NCI-H460 (cell line): ENCODE data around the gene MBP. TPM values are rescaled to one million over a fixed set of nuclear protein-coding genes. Genes with fewer than 3 reads are reported as not detected.
A peak's percentile ranks its signal among the peaks of the same experiment; 100 is the strongest.

Source experiments
- DNase-seq: peaks from one replicate; pipeline ENCODE4 v3.0.0-alpha.2; 2016; ENCODE audit warnings: low read depth; ENCODE audit errors: extremely low read depth
- total RNA-seq: library from RNA; depleted of rRNA; stranded (reverse); fragments of >200 nt; shearing (Covaris generic); gene quantifications from 2 replicates; pipeline ENCODE4 v1.2.3, GENCODE V29; 2014

MBP gene
- total RNA-seq, 1 experiment from 2014 or later, result 115 TPM

DNA sequence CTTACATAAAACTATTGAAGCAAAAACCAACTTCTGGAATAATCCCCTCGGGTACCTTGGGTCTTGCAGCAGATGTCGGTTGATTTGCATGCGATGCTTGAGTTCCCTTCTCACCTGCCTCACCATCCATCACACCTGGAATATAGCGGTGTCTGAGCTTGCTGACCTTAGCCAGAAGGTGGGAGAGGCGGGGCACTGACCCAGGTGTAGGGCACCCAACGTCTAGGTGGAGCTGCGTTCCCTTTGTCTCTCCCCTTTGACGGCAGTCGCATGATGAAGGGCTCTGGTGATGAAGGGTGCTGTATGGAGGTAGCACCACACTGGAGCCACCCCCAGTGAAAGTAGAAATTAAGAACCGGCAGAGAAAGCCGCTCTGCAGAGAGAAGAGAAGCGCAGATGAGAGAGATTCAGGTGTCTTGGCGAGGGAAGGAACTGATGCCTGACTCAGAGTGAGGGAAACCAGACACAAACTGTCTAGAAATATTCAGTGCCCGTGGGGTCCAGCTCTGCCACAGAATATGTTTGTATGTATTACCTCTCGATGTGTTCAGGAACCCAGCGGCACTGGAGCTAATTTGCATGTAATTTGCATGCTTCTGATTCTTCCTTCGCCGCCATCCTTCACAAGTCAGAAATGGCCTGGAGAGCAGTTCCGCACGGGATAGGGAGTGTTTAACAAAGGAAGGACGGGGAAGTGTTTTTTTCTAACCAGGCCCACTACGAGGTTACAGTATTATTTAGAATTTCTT is 19.4 kb upstream of the MBP start:
- no peak for DNase-seq

DNA sequence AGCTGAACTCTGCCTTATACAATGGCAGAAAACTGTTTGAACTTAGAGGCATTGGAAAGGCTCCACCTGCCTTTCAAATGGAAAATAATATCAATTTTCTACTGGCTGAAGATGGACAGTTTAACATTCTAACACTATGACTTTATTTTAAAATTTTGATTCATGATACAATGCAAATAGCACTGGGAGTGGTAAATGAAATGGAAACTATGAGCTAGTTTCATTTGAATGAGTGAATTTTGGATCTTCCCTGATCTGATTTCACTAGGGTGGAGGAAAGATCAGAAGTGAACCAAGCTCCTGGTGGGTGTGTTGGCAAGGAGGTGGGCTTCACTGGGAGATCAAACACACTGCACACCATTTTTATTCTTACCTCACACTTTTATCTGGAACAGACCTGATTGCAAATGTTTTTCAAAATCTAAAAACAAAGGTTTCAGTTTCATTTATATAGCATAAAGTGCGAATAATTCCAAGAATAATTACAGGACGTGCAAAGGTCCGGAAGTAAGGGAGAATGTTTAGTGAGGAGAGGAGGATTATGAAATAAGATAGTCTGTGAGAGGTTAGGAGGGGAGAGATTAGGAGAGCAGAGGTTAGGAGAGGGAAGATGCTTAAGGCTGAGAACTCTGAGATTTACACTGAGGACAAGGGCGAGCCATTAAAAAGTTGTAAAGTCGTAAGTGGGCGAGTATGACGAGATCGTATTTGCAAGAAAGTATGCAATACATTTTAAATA is 18.6 kb upstream of the MBP start:
- no peak for DNase-seq

DNA sequence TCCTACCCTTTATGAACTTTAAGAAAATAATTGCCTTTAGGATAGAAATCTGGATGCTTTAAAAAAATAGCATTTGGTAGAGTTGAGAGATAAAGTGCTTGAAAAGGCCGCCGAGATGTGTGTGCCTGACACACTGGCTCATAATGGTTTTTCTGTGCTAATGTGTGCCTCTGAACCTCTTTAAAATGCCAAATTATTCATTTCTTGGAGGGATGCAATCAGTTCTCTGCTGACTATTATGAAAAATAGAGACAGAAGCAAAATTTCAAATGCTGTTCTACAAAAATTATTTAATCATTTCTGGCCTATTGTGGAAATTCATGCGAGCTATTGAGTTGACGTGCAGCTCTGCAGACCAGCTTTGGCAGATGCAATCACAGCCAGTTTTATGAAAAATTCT is 18.0 kb upstream of the MBP start:
- no peak for DNase-seq

DNA sequence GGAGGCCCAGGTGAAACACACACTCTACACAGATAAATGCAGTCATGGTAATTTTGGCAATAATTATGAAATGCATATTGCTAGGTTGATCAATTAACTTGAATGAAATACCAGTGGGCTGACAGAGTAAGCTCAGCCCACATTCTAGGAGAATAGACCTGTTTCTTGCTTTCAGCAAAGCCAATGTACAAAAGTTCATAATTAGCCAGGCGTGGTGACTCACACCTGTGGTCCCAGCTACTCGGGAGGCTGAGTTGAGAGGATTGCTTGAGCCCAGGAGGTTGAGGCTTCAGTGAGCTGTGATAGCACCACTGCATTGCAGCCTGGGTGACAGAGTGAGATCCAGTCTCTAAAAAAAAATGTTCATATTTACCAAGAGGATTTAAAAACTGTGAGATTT is 15.7 kb upstream of the MBP start:
- no peak for DNase-seq

DNA sequence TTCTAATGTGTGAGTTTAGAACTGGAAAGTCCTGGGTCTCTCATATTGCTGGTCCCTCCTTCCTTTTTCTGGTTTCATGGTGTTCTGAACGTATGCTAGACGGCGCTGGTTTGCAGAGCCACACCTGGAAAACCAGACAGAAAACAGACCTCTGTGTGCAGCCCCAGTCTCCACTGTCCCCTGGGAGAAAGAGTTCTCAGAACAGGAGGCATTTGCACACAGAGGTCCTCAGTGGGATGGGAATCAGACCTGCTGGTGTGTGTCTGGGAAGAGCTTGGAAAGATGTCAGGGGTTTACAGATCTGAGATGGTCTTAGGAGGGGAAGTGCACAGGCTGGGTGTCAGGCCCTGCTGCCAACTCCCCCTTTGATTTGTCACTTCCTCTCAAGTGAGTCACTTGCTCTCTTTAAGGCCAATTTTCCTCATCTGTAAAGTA is 14.9 kb upstream of the MBP start:
- DNase-seq, result no peak

DNA sequence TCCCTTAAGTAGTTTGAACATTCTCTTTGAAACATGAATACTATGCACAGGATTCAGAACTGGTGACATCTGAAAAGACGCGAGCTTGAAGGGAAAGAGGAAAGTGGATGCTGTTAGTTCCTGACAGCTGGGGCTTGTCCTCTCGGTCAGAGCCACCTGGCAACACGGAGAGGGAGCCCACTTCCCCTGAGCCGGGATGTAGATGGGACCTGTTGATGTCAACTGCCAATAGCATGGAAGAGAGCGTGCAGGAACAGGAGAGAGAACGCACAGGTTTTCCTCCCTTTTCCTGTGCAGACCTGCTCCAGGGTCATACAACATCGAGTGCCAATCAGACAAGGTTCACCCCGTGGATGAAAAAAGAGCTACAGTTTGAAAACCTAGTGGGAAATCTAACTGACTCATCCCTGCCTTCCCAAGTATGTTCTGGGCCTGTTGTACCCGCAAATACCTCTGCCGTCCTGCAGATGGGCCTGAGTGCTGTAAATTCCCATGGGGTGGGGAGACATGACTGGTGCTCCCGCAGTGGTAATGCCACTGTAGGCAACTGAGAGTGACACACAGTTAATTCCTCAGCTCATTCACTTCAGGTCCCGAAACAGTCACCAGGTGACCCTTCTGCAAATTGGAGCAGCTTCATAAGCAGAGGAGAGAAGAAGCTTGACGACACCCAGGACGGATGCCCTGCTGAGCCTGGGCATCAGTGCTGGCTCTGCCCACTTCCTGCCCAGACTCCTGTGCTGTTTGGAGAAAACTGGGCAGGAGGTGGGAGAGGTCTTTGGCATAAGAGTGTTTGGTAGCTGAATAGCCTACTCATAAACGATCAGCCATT is 13.9 kb upstream of the MBP start:
- DNase-seq, result no peak

DNA sequence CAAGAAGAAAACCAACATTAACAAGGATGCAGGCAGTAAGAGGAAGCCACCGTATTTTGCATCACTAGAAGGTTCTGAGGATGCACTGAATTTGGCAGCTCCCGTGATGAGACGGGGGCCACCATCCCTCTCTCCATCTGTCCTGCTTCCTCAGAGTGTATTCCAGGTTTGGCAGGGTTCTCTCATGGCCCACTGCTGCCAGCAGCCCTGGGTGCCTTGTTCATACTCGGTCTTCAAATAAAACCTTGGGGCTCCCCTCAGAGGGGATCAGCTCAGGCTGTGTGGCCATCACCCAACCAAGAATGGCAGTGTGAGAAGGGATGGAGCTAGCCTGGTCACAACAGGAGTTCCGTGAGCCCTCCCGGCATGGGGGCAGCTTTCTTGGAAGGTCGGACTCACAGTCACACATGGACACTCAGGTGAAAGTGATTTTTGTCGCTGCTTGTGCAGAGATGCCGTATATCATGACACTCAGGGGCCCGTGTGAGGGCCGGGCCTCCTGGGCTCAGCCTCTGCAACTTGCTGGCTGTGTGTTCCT is 12.8 kb upstream of the MBP start:
- no peak for DNase-seq

DNA sequence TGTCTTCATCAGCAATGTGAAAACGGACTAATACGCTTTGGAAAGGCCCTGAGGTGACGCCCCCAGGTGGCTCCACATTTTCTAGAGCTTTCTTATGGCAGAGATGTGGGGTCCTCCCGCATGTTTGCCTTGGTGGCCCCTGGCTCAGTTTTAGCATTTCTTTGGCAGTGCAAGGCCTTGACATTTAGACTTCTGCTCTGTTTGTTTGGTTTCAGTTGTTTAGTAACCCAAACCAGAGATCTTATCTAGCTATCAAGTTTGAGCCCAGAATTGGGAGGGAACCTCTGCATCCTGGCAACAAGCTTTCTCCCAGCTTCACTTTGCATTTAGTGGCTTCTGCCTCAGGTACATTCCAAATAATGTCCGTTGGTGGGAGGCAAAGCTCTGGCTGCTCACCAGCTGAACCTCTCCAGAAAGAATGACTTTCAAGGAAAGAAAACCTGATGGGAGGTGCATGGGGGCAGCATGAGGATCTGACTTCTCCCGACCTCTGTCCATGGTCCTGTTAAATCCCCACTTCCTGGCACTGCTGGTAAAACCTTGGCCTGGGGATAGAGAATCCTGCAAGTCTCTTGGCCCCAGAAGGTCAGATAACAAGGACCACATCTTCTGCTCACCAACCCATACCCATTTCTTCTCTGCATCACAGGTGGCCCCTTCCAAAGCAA is 12.0 kb upstream of the MBP start:
- no peak for DNase-seq

DNA sequence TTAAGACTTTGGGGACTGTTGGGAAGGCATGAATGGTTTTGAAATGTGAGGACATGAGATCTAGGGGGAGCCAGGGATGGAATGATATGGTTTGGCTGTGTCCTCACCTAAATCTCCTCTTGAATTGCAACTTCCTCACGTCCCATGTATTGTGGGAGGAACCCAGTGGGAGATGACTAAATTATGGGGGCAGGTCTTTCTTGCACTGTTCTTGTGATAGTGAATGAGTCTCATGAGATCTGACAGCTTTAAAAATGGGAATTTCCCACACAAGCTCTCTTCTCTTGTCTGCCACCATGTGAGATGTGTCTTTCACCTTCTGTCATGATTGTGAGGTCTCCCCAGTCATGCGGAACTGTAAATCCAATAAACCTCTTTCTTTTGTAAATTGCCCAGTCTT is 11.5 kb upstream of the MBP start:
- no peak for DNase-seq

DNA sequence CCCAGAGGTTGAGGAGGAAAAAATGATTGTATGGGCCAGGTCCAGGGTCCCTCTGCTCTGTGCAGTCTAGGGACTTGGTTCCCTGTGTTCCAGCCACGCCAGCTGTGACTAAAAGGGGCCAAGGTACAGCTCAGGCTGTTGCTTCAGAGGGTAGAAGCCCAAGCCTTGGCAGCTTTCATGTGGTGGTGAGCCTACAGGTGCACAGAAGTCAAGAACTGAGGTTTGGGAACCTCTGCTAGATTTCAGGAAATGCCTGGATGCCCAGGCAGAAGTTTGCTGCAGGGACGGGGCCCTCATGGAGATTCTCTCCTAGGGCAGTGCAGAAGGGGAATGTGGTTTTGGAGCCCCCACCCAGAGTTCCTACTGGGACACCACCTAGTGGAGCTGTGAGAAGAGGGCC is 10.6 kb upstream of the MBP start:
- no peak for DNase-seq

DNA sequence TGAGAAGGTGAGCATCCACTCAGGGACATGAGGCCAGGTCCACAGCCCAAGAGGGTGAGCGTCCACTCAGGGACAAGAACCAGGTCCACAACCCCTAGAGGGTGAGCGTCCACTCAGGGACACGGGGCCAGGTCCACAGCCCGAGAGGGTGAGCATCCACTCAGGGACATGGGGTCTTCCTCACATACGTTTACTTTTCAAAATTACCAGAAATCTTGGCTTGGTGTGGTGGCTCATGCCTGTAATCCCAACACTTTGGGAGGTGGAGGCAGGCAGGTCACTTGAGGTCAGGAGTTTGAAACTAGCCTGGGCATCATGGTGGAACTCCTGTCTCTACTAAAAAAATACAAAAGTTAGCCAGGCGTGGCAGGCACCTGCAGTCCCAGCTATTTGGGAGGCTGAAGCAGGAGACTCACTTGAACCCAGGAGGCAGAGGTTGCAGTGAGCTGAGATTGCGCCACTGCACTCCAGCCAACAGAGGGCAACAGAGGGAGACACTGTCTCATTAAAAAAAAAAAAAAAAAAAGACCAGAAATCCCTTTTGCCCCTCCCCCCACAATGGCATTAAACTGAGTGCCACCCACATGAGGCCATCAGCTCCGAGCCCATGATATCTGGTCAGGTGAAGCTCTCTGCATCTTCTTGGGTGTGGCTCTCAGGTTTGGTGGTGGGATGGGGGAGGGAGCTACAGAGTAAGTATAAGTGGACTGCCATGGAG is 9.0 kb upstream of the MBP start:
- no peak for DNase-seq

DNA sequence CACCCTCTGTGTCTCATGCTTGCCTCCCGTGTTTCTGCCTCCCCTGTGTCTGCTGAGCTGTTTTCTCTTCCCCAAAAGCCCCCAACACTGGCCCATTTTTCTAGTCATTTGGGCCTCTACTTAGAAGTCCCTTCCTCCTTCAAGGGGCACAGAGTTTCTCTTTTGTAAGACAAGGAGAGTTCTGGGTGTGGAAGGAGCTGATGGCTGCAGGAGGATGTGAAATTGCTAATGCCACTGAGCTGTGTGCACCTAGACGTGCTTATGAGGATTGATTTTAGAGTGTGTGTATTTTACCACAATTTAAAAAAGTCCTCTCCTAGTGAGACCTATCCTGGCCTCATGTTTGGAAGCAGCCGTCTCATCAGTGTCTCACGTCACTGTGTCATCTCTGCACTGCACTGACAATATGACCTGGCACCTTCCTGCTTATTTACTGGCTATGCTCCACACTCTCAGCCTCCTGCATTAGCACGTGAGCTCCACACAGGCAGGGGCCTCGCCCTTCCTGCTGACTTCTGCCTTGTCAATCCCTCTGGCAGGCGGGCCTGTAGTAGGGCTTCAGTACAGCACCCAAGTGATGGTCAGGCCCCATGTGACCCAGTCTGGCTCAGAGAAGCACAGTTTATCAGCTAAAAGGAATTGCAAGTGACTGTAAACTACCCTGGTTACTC is 8.0 kb upstream of the MBP start:
- peak; percentile 25 for DNase-seq

DNA sequence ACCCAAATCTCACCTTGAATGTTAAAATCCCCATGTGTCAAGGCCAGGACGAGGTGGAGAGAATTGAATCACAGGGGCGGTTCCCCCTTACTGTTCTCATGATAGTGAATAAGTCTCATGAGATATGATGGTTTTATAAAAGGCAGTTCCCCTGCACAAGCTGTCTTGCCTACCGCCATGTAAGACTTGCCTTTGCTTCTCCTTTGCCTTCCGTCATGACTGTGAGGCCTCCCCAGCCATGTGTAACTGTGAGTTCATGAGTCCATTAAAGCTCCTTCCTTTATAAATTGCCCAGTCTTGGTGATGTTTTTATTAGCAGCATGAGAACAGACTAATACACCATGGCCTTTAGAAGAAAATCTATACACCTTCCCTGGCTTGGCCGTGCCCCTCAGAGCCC is 7.4 kb upstream of the MBP start:
- no peak for DNase-seq

DNA sequence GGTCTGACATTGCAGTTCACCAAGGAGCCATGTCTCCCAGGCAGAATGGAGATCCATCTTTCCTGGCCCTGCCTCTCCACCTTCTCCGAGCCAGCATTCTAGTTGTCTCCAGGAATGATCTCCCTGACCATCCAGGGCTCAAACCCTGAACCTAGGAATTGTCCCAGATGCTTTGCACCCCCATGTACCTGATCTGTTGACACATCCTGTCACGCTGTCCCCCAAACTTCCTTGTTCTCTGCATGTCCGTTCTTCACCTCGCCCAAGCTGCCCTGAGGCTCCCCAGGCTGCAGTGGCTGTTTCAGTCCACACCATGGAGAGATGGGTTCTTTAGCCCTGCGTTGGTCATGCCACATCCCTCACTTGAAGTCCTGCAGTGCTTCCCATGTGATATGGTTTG is 7.0 kb upstream of the MBP start:
- no peak for DNase-seq

DNA sequence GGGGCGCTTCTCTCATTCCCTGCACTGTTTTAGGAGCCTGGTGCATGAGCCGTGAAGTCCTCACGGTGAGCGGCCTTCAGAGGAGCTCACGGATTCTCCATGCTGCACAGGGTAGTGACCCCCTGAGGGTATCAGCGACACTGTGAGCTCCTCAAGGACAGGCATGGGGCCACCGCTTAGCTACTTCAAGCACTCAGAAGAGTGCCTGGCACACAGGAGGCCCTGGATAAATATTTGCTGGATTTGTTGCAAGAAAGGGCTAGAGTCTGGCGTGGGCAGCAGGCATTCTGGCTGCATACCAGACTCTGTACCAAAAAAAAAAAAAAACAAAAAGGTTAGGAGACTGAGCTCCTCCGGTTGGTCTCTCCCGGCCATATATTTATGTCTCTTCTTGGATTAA is 5.7 kb upstream of the MBP start:
- no peak for DNase-seq

DNA sequence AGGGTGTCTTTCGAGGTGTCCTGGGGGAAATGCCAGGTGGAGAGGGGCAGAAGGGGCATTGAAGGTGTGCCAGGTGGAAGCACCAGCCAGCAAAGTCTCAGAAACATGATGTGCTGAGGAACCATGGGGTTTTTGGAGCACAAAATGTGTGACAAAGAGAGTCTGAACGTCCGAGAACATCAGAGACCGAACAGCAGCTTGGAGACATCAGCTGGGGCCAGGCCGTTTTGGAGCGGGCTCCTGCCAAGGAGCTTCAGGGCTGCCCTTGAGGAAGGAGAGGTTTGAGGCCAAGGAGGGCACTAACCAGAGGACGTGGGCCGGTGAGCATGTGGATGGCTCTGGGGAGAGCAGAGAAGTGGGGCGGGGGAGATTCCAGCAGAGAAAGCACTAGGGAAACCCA is 5.3 kb upstream of the MBP start:
- no peak for DNase-seq

DNA sequence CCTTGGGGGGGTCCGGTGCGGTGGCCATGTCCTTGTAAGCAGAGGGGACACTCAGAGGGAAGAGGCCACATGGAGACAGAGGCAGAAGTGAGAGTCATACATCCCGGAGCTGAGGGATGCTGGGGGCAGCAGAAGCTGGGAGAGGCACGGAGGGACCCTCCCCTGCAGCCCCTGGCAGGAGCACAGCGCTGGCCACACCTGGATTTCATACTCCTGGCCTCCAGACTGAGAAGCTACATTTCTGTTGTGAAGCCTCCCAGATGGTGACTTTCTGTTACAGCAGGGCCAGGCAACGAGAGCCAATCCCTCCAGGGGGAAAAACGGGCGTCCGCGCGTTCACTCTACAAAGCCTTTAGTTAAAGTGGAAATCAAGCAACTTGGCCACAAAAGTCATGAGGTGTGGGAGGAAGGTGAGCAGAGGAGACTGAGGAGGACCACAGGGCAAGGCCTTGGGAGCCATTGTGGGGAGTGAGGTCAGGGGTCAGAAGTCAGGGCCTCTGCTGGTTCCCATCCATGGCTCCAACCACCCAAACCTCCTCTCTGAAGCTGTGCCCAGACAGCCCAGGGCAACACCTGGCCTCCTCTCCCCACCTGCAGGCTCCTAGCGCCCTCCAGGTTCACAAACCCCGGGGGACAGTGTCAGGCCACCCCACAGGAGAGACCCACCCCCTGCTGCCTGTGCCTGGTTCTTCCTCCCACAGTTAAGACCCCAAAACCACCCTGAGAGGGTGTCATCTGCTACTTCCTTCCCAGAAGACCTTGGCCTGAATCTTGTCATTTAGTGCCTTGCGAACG is 4.5 kb upstream of the MBP start:
- no peak for DNase-seq

DNA sequence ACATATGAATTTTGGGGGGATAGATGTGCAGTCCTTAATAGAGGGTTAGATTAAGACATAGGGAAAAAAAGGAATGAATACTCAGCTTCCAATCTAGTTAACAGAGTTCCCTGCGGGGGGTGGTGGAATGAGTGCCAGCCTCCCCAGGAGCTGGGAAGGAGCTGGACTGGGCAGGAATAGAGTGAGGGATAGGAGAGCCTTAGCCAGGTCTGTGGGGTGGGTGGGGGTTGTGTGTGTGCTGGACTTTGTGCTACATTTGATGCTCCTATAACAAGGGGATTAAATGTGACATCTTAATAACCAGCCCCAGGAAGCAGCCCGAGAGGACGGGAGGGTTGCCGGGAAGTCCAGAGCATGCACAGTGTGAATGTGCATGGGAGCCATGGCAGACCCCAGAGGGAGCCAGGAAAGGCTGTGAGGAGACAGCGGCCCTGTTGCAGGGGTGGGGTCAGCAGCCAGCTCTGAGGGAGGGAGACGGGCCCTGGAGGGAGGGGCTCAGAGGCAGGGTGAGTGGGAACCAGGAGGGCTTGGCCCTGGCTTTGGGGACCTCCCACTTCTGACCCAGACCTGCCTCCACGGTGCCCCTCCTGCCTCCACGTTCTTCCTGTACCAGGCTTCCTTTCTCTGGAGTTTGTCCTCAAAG is 3.6 kb upstream of the MBP start:
- no peak for DNase-seq
